ENCODE results near the gene KRTAP4-8.
A peak's percentile ranks its signal among the peaks of the same experiment; 100 is the strongest.
"Not testable (repeated sequence)": the region's sequence is repeated elsewhere in the genome, so short reads cannot be mapped to it uniquely, and the experiment has no call there.

Gene KRTAP4-8

DNA sequence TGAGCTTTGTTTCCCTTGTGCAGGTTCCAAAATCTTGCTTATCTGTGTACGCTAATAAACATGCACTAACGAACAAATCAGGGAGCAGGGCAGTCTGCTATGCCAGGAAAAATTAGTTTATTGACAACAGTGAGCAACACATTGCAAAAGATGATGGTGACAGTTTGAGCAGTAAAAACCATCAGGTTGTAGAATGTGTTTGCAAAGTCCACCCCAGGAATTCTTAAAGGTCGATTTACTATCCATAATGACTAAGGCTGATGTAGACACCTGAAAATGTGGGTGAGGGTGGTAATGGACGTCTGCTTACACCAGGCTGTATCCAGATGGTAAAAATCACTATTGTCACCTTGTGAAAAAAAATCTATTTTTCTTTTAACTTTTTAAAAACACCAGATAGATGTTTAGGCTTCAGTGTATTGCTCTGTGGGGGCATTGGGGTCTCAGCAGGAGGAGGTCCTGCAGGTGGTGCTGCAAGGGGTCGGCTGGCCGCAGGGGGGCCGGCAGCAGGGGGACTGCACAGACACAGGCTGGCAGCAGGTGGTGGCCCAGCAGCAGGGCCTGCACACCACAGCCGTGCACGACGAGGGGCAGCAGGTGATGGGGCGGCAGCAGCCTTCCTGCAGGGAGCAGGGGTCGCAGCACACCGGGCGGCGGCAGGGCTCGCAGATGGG is 32.8 kb downstream of the KRTAP4-8 start:
- not testable (repeated sequence) for DNase-seq

DNA sequence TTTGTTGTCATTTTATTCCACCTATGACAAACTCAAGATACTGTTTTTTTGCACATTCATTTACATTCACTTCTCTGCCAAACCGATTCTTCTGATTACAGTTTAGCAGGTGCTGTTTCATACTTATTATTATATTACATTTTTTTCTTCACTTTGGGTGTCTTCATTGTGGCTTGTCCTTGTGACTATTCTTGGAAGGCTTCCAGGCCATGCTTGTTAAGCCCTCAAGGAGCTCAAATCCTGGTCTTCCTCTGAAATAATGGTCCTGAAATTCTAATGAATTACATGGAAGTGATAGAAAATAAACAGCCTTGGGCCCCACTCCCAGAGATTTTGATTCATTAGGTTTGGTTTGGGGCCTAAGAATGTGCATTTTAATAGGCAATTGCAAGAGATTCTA is 33.6 kb downstream of the KRTAP4-8 start:
- no peak for DNase-seq

DNA sequence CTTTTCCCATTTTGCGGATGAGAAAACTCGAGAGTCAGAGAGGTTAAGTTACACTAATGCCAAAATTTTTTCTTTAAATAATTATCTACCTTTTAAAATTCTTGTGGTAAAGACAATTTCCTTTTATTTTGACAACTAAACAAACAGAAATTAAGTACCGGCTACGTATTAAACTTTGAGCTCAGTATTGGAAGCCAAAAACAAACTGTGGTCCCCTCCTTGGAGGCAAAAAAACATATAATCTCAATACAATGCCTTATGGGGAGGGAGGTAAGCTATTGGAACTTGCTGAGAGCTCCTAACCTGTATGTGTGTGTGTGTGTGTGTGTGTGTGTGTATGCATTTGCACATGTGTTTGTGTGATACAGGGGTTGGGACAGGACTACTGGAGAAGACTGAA is 34.5 kb downstream of the KRTAP4-8 start:
- DNase-seq = no peak

DNA sequence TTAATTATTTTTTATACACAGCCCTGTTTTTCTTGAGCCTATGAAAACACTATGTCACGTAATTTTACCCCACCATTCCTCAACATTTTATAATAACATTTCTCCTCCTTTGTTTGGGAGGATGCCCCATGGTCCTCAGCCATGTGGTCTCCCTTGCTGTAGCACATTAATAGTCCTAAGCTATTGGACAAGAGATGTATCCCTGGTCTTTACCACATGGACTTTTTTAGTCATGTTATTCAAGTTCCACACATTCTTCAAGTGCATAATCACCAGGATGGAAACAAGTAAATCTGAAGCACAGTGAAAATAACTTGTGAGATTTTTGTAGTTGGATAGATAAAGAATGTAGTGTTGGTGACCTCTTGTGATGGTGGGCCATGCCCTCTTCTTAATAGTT is 36.0 kb downstream of the KRTAP4-8 start:
- peak; percentile 99 for DNase-seq

DNA sequence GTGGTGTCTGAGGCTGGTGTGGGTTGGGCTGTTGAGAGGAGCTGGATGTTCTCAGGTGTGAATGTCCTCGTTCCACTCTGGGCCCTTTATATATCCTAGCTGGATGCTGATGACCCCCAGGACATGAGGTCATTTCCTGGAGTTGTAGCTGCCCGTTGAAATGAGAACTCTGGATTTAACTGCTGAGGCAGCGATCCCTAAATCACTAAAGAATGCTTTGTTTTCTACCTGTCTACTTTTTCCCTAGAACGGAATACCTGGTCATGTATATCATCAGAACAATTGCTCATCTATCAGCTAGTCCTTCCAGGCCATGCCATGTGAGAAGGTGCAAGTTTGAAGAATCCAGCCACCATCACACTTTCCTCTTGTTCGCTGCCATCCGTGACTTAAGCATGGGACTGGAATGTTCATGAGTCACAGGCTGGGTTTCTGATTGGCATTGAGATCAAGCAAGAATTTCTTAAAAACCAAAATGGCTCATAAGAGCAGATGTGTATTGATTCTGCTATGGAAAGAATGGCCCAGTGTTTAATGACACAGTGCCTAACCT is 37.8 kb downstream of the KRTAP4-8 start, which contains the start of gene KRTAP2-3:
Gene KRTAP2-3 (minus strand): TSS at position 63 of the 553 bp plus-strand sequence. CDS start 64 bp downstream, outside the sequence.
- peak; percentile 99 for DNase-seq

DNA sequence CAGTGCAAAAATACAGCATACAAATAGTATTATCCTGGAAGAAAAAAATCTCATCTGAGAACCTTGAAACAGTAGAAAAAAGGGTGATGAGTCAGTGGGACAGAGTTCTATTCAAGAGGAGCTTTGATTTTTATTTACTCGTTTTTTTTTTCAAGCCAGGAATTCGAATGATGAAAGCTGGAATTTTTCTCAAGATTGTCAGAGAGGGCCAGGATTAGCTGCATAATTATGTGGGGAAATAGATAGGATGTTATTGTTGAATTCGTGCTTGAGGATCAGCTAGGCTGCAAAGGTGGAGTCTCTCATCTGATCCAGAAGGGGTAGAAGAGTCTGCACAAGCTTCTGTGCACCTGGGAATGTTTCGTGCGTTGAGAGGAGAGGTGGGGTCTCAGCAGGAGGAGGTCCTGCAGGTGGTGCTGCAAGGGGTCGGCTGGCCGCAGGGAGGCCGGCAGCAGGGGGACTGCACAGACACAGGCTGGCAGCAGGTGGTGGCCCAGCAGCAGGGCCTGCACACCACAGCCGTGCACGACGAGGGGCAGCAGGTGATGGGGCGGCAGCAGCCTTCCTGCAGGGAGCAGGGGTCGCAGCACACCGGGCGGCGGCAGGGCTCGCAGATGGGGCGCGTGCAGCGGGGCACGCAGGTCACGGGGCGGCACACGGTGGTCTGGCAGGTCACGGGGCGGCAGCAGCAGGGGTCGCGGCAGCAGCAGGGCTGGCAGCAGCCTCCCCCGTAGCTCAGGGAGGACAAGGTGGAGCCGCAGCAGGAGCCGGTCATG is 38.5 kb downstream of the KRTAP4-8 start:
- peak; percentile 97 for DNase-seq

DNA sequence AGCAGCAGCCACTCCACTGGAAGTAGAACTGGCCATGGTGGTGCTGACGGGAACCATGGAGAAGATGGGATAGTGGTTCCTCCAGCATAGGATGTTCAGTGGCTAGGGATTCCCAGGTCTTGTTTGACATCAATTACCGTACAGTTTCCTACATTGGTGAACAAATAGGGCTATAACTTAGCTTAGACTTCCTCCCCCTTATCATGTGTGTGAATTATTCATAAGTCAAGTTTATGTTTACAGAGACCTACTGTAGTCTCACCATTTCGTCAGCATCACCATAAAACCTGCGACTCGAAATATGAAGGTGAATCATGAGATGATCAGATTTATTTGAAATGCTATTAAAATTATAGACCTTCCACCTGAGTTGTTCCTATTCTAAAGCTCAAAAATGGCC is 39.2 kb downstream of the KRTAP4-8 start:
- no peak for DNase-seq

DNA sequence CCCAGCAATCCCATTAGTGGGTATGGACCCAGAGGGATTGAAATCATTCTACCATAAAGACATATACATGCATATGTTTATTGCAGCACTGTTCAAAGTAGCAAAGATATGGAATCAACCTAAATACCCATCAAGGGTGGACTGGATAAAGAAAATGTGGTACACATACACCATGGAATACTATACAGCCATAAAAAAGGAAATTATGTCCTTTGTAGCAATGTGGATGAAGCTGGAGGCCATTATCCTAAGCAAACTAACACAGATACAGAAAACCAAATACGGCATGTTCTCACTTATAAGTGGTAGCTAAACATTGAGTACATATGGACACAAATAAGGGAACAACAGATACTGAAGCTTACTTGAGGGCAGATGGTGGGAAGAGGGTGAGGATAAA is 40.4 kb downstream of the KRTAP4-8 start:
- no peak for DNase-seq

DNA sequence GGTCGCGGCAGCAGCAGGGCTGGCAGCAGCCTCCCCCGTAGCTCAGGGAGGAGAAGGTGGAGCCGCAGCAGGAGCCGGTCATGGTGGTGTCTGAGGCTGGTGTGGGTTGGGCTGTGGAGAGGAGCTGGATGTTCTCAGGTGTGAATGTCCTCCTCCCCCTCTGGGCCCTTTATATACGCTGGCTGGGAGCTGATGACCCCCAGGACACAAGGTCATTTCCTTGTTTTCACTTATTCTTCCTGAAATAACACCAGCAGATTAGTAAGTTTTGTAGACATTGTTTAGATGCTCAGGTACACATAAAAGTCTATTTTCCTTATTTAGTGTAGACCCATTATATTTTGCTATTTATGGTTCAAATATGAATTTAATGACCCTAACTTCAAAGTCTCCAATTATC is 42.8 kb downstream of the KRTAP4-8 start, which contains the start of gene KRTAP2-2:
Gene KRTAP2-2 (minus strand): TSS at position 101 of the 400 bp plus-strand sequence. CDS start 19 bp downstream, at position 82.
- DNase-seq = not testable (repeated sequence)

DNA sequence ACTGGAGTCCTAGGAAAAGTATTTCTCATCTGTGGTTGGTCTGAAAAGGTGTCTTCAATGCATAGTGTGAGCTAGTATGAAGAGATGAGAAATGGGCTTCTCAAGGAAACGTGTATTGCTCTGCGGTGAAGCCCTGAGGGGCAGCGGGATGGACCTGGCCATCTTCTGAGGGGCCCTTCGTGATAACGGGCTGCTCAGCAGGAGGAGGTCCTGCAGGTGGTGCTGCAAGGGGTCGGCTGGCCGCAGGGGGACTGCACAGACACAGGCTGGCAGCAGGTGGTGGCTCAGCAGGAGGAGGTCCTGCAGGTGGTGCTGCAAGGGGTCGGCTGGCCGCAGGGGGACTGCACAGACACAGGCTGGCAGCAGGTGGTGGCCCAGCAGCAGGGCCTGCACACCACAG is 43.4 kb downstream of the KRTAP4-8 start:
- not testable (repeated sequence) for DNase-seq

DNA sequence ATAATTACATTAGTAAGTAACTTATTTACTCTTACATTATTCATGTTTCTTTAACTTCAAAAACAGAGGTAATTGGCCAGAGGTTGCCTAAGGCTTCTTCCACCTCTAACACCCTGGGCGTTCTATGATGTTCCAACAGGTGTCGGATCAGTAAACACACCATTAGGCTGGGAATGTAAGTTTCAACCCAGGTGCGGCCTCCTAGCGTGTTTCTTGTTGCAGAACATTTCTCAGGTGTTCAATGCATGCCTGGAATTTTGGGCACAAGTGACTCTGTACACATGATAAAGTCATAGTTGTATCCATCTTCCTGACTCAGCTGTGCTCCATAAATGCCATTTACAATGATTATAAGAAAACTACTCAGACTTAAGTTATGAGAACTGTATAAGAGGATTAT is 43.9 kb downstream of the KRTAP4-8 start:
- no peak for DNase-seq

DNA sequence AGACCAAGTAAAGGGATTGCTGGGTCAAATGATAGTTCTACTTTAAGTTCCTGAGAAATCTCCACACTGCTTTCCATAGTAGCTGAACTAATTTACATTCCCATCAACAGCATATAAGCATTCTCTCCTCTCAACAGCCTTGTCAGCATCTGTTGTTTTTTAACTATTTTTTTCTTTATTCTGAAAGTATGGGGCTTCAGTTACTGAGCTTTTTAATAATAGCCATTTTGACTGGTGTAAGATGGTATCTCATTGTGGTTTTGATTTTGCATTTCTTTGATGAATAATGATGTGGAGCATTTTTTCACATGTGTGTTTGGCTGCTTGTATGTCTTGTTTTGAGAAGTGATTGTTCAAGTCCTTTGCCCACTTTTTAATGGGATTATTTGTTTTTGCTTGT is 45.4 kb downstream of the KRTAP4-8 start:
- peak; percentile 52 for DNase-seq

DNA sequence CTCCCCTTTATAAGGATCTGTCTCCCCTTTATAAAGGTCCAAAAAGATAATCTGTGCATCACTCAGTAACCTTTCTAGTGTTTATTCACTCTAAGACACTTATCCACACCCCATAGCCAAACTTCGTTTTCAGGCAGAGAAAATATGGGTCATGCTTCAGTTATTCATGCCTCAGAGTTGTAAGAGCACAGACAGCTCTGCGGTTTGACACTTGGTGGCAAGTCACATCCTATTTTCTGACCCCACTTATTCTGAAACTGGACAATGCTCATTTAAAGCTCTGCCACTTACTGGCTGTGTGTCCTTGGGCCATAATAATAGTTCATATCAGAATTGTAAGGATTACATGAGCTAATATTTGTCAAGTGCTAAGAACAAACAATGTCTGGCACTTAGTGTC is 48.8 kb downstream of the KRTAP4-8 start:
- DNase-seq = peak; percentile 92

DNA sequence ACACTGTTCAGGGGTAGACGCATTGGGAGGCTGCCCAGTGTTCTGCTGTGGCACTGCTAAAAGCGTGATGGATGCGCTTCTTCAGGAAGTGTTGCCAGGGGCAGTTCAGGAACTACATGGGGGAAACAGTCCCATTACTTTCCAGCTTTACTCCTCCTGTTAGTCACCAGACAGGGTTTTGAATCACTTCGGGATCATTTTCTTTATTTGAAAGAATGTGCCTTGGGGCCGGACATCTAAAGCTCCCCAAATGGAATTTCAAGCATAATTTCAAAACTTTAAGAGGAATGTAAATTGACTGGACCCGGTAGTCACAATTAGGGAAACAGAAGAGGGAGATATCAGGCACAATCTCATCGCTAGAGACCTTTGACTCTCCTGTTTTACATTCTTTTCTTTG is 49.5 kb downstream of the KRTAP4-8 start:
- DNase-seq = peak; percentile 91
